ENCODE results near the gene GBA2.

DNA sequence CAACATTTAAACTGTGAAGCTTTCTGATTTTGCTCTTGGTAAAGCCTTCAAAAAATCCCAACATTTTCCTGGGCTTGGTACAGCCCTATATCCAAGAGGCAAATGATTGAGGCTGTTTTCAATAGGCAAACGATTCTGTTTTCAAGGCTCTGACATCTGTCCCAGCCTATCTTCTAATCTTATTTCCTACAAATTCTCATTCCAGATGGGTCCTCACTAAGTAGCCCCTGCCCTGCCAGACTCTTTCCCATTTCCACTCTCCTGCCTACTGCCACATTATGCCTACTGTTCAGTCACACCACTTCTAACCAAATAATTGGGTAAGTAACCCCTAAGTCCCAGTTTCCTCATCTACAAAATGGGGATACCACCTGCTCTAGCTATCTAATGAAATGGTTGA, 3.5 kb downstream of the GBA2 start:
- TF ChIP-seq, protein P1, sequence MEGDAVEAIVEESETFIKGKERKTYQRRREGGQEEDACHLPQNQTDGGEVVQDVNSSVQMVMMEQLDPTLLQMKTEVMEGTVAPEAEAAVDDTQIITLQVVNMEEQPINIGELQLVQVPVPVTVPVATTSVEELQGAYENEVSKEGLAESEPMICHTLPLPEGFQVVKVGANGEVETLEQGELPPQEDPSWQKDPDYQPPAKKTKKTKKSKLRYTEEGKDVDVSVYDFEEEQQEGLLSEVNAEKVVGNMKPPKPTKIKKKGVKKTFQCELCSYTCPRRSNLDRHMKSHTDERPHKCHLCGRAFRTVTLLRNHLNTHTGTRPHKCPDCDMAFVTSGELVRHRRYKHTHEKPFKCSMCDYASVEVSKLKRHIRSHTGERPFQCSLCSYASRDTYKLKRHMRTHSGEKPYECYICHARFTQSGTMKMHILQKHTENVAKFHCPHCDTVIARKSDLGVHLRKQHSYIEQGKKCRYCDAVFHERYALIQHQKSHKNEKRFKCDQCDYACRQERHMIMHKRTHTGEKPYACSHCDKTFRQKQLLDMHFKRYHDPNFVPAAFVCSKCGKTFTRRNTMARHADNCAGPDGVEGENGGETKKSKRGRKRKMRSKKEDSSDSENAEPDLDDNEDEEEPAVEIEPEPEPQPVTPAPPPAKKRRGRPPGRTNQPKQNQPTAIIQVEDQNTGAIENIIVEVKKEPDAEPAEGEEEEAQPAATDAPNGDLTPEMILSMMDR (IDR thresholded peaks at IDR 0.05), result no peak
- TF ChIP-seq POLR2A (IDR thresholded peaks at IDR 0.05), result no peak

Data from right lobe of liver (tissue), 4 donors.